Ovary (tissue), 9 donors: Measurements from ENCODE around the gene DNMT1. TPM values are rescaled to one million over a fixed set of nuclear protein-coding genes. Genes with fewer than 3 reads are reported as not detected.

Experiments used
- DNase-seq, 5 donors: peaks; one replicate each; pipeline ENCODE4 v3.0.0-alpha.2; 2019 to 2020
- H3K27ac ChIP-seq, 2 donors: fragments of 200-600 bp; one replicate each; pipeline versions ENCODE4 v1.5.1 to v1.8.0; 2019 to 2022
- H3K27me3 ChIP-seq: fragments of 200-600 bp; one replicate; pipeline ENCODE4 v1.8.0; 2022
- H3K36me3 ChIP-seq: fragments of 200-600 bp; sonication (generic); one replicate; pipeline ENCODE4 v1.5.1; 2019
- H3K4me1 ChIP-seq: one replicate; pipeline ENCODE4 v1.8.1; 2013; ENCODE audit warnings: mild to moderate bottlenecking, moderate library complexity; ENCODE audit not compliant: insufficient read depth
- H3K4me3 ChIP-seq: fragments of 200-600 bp; sonication (generic); one replicate; pipeline ENCODE4 v1.5.1; 2017
- H3K9me3 ChIP-seq, 2 donors: fragments of 200-600 bp in 1 of 2; sonication (generic) in 1 of 2; one replicate each; pipeline versions ENCODE4 v1.5.1 to v1.8.1; 2013 to 2019; ENCODE audit warnings: mild to moderate bottlenecking in 1 of 2, moderate library complexity in 1 of 2
- EP300 ChIP-seq: sonication (generic); formaldehyde crosslinking; IDR thresholded peaks from one replicate; pipeline ENCODE4 v1.6.1; 2017; ENCODE audit warnings: antibody characterized with exemption
- POLR2A ChIP-seq: fragments of 450-650 bp; IDR thresholded peaks from one replicate; pipeline ENCODE4 v1.6.1; 2017; ENCODE audit warnings: antibody characterized with exemption, mild to moderate bottlenecking, moderate library complexity
- WGBS, 3 donors: extraction: QIAGEN DNeasy Blood & Tissue Kit in 1 of 3; methylation state at CpG; one replicate each; pipeline versions ENCODE4 v1.1.5 to v1.1.7; 2013 to 2017; 5-methylcytosine and 5-hydroxymethylcytosine counted together
- intact Hi-C, 4 donors: fragments of 100-400 bp; cut with DNase I; formaldehyde crosslinking; loops; one replicate each; pipeline versions ENCODE4 v1.11.0 to v1.15.1; 2022 to 2023
- polyA plus RNA-seq, 2 donors: library from polyadenylated mRNA; stranded (reverse); fragments of 200-250 nt in 1 of 2; fragments of 350-450 nt in 1 of 2; fragmentation: Illumina TruSeq in 1 of 2; extraction: RNeasy Lipid Tissue Mini Kit (QIAGEN cat#74804) in 1 of 2; gene quantifications; one replicate each; pipeline ENCODE4 v1.2.3, GENCODE V29; 2013 to 2014
- total RNA-seq, 7 donors: library from RNA; depleted of rRNA in 2 of 7; stranded (reverse); fragments of >200 nt in 2 of 7; fragmentation: NEBNext Ultra II Directional in 3 of 7; extraction: Animal tissue kit (Norgen Biotek cat#: 25700) in 3 of 7; gene quantifications; one replicate each; pipeline versions ENCODE4 v1.1.0 to v1.2.4, GENCODE V29; 2016 to 2023
- TF ChIP-seq, protein P1 (sequence below), 3 donors: fragments of 450-650 bp in 2 of 3; fragments of 200-600 bp in 1 of 3; IDR thresholded peaks; one replicate each; pipeline versions ENCODE4 v1.5.1 to v1.8.0; 2016 to 2022; ENCODE audit warnings: antibody characterized with exemption in 3 of 3, mild to moderate bottlenecking in 1 of 3
- donor health status: DM: no; HTN: no; CAD: no; lungs with moderate emphysema.
- donor health status: DM: no; HTN: no; CAD: no.
- donor health status: Bipolar disorder and iron deficiency.
- donor health status: DM: yes; HTN: yes; CAD: no.
- donor health status: DM: no; HTN: no; CAD: no.
- donor health status: DM: yes; HTN: yes; CAD: no.

DNMT1 gene
- total and polyA plus RNA-seq, 9 donors: 19.8 to 74.2 (median 41.8) TPM

DNA sequence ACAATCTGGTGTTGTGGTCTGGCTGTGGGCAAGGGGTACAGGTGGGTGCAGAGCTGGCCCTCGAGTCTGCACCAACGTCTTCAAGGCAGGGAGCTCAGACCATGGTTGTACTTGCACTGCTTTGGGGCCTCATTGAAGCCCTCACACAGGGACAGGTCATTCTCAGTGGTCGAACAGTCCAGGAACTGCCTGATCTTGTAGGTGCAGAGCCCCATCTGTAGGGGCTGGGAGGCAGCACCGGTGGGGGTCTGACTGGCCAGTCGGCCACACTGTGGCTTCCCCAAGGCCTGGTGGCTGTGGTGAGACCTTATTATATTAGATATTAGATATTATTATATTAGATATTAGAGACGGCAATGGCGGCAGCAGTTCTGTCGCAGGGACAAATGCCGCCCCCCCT lies 22.3 kb upstream of the DNMT1 start:
- WGBS, 3 donors: 89 to 93% (median 89%) methylated on average over 9 of the region's 9 CpGs
- no peak for DNase-seq
- TF ChIP-seq EP300: no peak
- no peak for TF ChIP-seq POLR2A
- TF ChIP-seq, protein P1, sequence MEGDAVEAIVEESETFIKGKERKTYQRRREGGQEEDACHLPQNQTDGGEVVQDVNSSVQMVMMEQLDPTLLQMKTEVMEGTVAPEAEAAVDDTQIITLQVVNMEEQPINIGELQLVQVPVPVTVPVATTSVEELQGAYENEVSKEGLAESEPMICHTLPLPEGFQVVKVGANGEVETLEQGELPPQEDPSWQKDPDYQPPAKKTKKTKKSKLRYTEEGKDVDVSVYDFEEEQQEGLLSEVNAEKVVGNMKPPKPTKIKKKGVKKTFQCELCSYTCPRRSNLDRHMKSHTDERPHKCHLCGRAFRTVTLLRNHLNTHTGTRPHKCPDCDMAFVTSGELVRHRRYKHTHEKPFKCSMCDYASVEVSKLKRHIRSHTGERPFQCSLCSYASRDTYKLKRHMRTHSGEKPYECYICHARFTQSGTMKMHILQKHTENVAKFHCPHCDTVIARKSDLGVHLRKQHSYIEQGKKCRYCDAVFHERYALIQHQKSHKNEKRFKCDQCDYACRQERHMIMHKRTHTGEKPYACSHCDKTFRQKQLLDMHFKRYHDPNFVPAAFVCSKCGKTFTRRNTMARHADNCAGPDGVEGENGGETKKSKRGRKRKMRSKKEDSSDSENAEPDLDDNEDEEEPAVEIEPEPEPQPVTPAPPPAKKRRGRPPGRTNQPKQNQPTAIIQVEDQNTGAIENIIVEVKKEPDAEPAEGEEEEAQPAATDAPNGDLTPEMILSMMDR (IDR thresholded peaks at IDR 0.05): no peak
- Histone ChIP-seq H3K4me1 (no peaks in the 10 kb centered on the region), H3K4me3 (no peak overlapping the region), H3K27ac (no peak overlapping the region), H3K27me3 (no peaks in the 10 kb centered on the region), H3K9me3 (no peaks in the 10 kb centered on the region), H3K36me3 (no peaks in the 10 kb centered on the region)
- intact Hi-C loops: no loop called here

DNA sequence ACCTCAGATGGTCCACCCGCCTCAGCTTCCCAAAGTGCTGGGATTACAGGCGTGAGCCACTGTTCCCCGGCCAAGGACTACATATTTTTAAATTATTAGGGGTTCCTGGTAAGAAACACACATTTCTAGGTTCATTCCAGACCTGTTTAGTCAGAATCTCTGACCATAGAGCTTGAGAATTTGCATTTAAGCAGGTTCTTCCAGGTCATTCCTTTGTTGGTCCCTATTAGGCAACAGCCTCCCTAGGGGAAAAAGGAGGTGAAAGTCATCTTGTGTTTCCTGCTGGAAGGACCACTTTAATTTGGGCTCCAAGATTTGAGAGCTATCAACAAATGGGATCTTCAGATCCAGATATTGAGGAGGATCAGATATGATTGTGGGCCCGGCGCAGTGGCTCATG lies 20.0 kb upstream of the DNMT1 start:
- 76 to 95% (median 95%) methylated on average over 5 of the region's 5 CpGs for WGBS, 3 donors
- no peaks in the 10 kb centered on the region for H3K27me3 ChIP-seq
- H3K4me3 ChIP-seq: no peak overlapping the region
- H3K27ac ChIP-seq: no peak overlapping the region
- no peaks in the 10 kb centered on the region for H3K36me3 ChIP-seq
- H3K4me1 ChIP-seq: no peaks in the 10 kb centered on the region
- no peak for DNase-seq
- intact Hi-C loops: no loop called here
- no peaks in the 10 kb centered on the region for H3K9me3 ChIP-seq
- no peak for TF ChIP-seq EP300
- TF ChIP-seq, protein P1 (IDR thresholded peaks at IDR 0.05): no peak
- TF ChIP-seq POLR2A: no peak

DNA sequence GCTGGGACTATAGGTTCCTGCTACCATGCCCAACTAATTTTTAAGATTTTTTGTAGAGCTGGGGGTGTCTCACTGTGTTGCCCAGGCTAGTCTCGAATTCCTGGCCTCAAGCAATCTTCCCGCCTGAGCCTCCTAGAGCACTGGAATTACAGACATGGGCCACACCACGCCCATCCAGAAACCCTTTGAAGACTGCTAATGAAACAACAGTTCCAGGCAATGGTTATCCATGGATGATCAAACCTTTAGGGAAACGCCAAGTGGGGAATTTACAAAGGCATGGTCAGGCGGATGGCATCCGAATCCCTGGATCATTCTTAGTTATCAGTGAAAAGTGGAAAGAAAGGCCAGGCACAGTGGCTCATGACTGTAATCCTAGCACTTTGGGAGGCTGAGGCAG lies 16.9 kb upstream of the DNMT1 start:
- Histone ChIP-seq H3K9me3 (no peaks in the 10 kb centered on the region), H3K27ac (no peak overlapping the region), H3K36me3 (no peaks in the 10 kb centered on the region), H3K27me3 (no peaks in the 10 kb centered on the region), H3K4me3 (no peak overlapping the region), H3K4me1 (no peaks in the 10 kb centered on the region)
- intact Hi-C loops: no loop called here
- TF ChIP-seq EP300 (no peak), POLR2A (no peak)
- TF ChIP-seq, protein P1 (IDR thresholded peaks at IDR 0.05): no peak
- no peak for DNase-seq
- 93 to 96% (median 93%) methylated on average over 6 of the region's 6 CpGs for WGBS, 3 donors

DNA sequence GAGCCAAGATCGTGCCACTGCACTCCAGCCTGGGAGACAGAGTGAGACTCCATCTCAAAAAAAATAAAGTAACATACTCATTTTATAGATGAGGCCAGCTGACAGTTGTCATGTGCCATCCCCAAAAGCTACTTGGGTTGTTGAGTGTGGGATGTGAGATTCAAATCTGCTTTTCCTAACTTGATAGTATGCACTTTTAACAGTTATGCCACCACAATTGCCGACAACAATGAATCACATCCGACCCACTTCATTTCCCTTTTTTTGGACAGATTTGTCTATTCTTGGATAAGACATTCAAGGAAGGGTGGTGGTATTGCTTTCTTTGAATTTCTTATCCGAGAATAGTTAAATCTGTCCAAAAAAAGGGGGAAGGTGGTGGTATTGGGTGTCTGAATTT lies 16.3 kb upstream of the DNMT1 start:
- no peak for DNase-seq
- H3K27me3 ChIP-seq: no peaks in the 10 kb centered on the region
- H3K36me3 ChIP-seq: no peaks in the 10 kb centered on the region
- no peak overlapping the region for H3K4me3 ChIP-seq
- 88 to 90% (median 90%) methylated on average over 4 of the region's 4 CpGs for WGBS, 3 donors
- no peak for TF ChIP-seq POLR2A
- TF ChIP-seq EP300: no peak
- TF ChIP-seq, protein P1 (IDR thresholded peaks at IDR 0.05): no peak
- no peaks in the 10 kb centered on the region for H3K4me1 ChIP-seq
- no peaks in the 10 kb centered on the region for H3K9me3 ChIP-seq
- intact Hi-C loops: no loop called here
- H3K27ac ChIP-seq: no peak overlapping the region

DNA sequence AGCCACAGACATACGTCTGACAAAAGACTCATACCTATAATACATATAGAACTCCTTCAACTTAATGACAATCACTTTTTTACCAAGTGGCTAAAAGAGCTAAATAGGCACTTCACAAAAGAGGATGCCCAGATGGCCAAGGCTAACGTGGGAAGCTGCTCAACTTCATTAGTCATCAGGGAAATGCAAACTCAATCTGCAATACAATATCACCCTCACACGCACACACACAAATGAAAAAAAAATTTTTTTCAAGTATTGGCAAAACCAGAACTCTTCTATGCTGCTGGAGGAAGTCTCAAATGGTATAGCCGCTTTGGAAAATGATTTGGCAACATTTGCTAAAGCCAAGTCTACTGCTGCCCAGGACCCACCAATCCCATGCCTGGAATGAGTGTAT lies 14.6 kb upstream of the DNMT1 start:
- TF ChIP-seq EP300 (no peak), POLR2A (no peak)
- TF ChIP-seq, protein P1 (IDR thresholded peaks at IDR 0.05): no peak
- DNase-seq: no peak
- Histone ChIP-seq H3K27ac (no peak overlapping the region), H3K4me1 (no peaks in the 10 kb centered on the region), H3K9me3 (no peaks in the 10 kb centered on the region), H3K4me3 (no peak overlapping the region), H3K27me3 (no peaks in the 10 kb centered on the region), H3K36me3 (no peaks in the 10 kb centered on the region)
- 72 to 76% (median 74%) methylated on average over 4 of the region's 4 CpGs for WGBS, 3 donors
- intact Hi-C loops: no loop called here
